Measurements from ENCODE around the gene TNFRSF1B.

GRCh38 chr1:12185918-12186678 is 19.3 kb downstream of the TNFRSF1B start:
- no peak for TF ChIP-seq CTCF (IDR thresholded peaks at IDR 0.05; ENCODE audit: borderline replicate concordance, extremely low read depth, low read length, poor library complexity, severe bottlenecking)
- no peak for TF ChIP-seq EZH2 (IDR thresholded peaks at IDR 0.05; ENCODE audit: borderline replicate concordance, low read depth, low read length, severe bottlenecking)

All from DND-41 (cell line).